Activated CD4-positive, alpha-beta T cell treated with anti-CD3 and anti-CD28 coated beads, Interleukin-2, amount 50 U/mL, for 16 hours (primary cell): ENCODE results near the gene KIF26A.
A peak's percentile ranks its signal among the peaks of the same experiment; 100 is the strongest.
"Not testable (repeated sequence)": the region's sequence is repeated elsewhere in the genome, so short reads cannot be mapped to it uniquely, and the experiment has no call there.

Experiments used
- DNase-seq: peaks from one replicate; pipeline ENCODE4 v3.0.0-alpha.2; 2020

Gene KIF26A

DNA sequence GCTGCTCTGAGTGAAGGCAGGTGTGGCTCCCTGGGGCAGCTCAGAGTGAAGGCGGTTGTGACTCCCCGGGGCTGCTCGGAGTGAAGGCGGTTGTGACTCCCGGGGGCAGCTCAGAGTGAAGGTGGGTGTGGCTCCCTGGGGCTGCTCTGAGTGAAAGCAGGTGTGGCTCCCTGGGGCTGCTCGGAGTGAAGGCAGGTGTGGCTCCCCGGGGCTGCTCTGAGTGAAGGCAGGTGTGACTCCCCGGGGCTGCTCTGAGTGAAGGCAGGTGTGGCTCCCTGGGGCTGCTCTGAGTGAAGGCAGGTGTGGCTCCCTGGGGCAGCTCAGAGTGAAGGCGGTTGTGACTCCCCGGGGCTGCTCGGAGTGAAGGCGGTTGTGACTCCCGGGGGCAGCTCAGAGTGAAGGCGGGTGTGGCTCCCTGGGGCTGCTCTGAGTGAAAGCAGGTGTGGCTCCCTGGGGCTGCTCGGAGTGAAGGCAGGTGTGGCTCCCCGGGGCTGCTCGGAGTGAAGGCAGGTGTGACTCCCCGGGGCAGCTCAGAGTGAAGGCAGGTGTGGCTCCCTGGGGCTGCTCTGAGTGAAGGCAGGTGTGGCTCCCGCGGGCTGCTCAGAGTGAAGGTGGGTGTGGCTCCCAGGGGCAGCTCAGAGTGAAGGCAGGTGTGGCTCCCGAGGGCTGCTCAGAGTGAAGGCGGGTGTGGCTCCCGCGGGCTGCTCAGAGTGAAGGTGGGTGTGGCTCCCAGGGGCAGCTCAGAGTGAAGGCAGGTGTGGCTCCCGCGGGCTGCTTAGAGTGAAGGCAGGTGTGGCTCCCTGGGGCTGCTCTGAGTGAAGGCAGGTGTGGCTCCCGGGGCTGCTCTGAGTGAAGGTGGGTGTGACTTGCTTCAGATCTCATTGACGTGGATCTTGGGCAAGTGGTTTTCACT lies 87.1 kb downstream of the KIF26A start:
- DNase-seq = not testable (repeated sequence)

DNA sequence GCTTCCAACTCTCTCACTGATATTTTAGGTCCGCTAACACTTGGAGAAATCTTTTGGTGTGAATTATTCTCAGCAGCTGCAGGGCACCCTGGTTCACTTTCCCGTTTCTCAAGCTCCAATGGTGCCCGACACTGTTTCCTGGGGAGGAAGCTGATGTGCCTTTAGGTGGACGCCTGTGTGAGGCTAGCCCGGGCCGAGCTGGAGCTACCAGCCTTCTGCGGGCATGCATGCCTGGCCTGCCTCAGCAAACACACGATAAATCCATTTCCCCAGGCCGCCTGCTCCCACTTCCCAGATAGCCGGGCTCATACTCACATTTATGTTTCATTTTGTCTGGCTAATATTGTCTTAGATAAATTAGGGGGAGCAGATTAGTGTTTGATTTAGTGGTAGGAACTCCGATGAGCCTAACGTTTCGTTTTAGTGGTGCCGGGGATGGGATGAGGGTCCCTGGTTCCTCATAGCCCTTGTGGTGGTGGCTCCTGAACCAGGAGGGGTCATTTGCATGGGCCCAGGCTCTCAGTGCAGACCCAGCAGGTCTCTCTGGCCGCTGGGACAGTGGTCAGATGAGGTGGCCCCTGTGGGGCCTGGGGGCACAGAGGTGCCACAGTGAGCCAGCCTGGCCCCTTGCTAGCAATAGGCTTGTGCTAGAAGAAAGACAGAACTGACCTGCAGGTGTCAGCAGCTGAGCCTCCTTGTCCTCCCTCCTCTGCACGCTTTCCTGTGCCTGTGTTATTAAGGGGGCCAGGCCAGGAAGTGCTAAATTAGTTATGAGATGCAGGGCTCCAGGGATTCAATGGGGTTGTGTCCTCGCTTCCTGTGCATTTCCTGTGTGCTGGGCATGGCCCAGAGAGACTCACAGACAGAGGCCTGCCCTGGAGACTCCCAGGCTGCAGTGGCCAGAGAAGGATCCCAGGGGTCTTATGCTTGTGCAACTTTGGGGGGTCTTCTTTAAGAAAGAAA lies 88.3 kb downstream of the KIF26A start:
- no peak for DNase-seq

DNA sequence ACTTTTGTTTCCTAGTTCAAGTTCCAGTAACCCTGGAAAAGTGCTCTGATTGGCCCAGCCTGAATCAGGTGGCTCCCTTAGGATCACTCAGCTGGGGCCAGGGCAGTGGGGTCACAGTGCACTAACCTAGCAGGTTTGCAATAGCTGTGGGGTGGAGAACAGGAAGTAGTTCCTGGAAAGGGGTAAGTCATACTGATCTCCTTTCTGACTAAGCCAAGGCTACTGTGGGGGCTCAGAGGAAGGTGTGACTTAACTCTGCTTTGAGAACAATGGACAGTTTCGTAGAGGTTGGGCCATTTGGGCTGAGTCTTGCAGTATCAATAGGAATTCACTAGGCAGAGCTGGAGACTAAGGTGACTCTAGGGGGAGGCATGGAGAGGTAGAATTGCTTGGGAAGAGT lies 89.4 kb downstream of the KIF26A start:
- DNase-seq = peak; percentile 84

DNA sequence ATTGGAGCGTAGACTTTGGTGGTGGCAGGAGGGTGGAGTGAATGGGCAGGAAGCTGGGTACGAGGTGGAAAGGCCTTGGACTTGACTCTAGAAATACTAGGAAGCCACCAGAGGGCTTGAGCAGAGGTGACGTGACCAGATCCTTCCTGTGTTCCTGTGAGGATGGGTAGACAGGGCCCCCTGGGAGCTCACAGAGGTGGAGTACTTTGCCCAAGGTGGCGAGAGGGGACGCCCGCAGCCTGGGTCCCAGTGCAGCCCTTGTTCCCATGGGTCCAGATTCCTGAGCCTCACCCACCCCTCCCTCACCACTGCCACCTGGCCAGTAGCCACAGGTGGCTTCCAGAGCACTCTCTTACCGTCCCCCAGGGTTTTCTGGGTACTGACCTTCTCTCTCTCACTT lies 89.8 kb downstream of the KIF26A start:
- DNase-seq = no peak

DNA sequence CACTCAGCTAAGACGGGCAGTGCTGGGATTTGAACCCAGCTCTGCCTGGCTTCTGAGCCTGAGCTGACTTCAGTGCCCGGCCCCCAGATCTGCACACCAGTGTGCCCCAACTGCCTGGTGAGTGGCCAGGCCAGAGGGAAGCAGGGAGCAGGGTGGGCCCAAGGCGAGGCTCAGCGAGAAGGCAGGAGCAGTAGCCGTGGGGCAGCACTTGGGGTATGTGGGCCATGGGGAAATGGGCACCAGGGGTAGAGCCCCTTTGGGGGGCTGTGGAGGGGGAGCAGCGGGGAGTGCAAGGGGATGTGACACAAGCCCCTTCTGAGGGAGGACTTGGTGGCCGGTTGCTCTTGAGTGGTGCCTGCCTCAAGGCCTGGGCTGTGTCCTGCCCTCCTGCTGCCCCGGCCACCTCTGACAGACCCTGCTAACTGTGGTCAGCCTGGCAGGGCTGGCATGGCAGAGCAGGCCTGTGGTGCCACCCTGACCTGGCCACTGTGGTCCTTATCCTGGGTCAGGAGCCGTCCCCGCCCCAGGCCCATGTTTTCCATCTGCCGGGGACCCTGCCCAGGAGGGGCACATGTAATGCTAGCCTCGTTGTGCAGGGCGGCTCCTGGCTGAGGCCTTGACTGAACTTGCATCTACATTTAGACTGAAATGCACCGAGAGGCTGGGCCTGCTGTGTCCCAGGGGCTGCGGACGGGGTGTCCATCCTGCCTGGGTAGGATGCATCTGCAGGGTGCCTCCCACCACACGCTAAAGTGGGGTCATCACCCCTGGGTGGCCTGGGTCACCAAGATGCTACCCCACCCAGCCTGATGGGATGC lies 90.5 kb downstream of the KIF26A start:
- no peak for DNase-seq

- DNase-seq = no peak
Measured at GRCh38 chr14:104229534-104230055, 91.2 kb downstream of the KIF26A start.

DNA sequence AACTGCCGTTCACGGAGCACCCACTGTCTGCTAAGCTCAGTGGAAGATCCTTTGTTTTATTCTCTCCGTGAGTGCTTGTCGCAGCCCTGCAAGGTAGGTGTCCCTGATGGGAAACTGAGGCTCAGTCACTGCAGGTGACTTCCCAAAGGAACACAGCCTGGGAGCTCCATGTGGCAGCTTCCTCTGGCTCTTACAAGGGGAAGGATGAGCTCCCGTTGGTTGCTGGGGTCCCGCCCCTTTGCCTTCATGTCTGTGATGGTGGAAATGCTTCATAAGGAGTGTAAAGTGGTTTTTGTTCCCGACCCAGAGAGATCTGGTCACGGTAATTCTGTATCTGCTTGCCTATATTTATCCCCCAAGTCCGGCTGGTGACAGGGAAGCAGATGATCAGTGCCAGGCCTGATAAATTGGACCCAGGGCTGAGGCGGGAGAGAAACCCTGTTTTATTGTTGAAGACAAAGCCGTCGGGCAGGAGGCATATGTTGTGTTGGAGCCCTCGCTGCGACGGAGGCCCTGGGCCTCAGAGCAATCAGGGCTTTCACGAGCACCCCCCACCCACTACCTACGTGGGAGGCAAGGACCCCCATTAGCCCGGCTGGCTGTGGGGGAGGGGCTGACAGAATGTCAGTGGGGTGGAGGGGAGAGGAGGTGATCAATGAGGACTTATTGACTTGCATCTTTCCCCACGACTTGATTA lies 91.9 kb downstream of the KIF26A start:
- DNase-seq = no peak
